ENCODE measurements around the gene DSCAM.

DSCAM gene

GRCh38 chr21:40014394-40014793 is 832.6 kb downstream of the DSCAM start:
- H3K9me2 ChIP-seq (ENCODE audit: low read depth, low read length): no peaks in the 10 kb centered on the region
- no peak overlapping the region for H3K4me2 ChIP-seq (ENCODE audit: low read length)
- H3K9me3 ChIP-seq (ENCODE audit: low read length): no peaks in the 10 kb centered on the region
- no peaks in the 10 kb centered on the region for H3K36me3 ChIP-seq (ENCODE audit: insufficient read depth, low read length)
- no peaks in the 10 kb centered on the region for H3K27me3 ChIP-seq (ENCODE audit: insufficient read depth, low read length)
- H3K4me3 ChIP-seq (ENCODE audit: low read depth, low read length, poor library complexity, severe bottlenecking): no peak overlapping the region
- H3F3A ChIP-seq (ENCODE audit: insufficient read depth, low read length): no peaks in the 10 kb centered on the region
- no peak overlapping the region for H3K9ac ChIP-seq (ENCODE audit: low read length)
- no peaks in the 10 kb centered on the region for H3K79me2 ChIP-seq (ENCODE audit: insufficient read depth, low read length)
- H2AFZ ChIP-seq (ENCODE audit: low read length): no peak overlapping the region
- TF ChIP-seq EZH2 (IDR thresholded peaks at IDR 0.05; ENCODE audit: borderline replicate concordance, low read length): no peak
- no peak for TF ChIP-seq CTCF (IDR thresholded peaks at IDR 0.05; ENCODE audit: low read length)
- H4K20me1 ChIP-seq (ENCODE audit: insufficient read depth, low read length): no peaks in the 10 kb centered on the region
- no peaks in the 10 kb centered on the region for H3K4me1 ChIP-seq (ENCODE audit: insufficient read depth, low read length, severe bottlenecking)
- no peak overlapping the region for H3K27ac ChIP-seq (ENCODE audit: low read depth, low read length, poor library complexity, severe bottlenecking)

GRCh38 chr21:40013001-40013735 is 833.8 kb downstream of the DSCAM start:
- H3K27me3 ChIP-seq (ENCODE audit: insufficient read depth, low read length): no peaks in the 10 kb centered on the region
- no peak overlapping the region for H3K27ac ChIP-seq (ENCODE audit: low read depth, low read length, poor library complexity, severe bottlenecking)
- H3K4me1 ChIP-seq (ENCODE audit: insufficient read depth, low read length, severe bottlenecking): no peaks in the 10 kb centered on the region
- no peak overlapping the region for H3K9ac ChIP-seq (ENCODE audit: low read length)
- no peak overlapping the region for H3K4me3 ChIP-seq (ENCODE audit: low read depth, low read length, poor library complexity, severe bottlenecking)
- no peak overlapping the region for H2AFZ ChIP-seq (ENCODE audit: low read length)
- TF ChIP-seq EZH2 (IDR thresholded peaks at IDR 0.05; ENCODE audit: borderline replicate concordance, low read length) (no peak), CTCF (IDR thresholded peaks at IDR 0.05; ENCODE audit: low read length) (no peak)
- no peaks in the 10 kb centered on the region for H3K36me3 ChIP-seq (ENCODE audit: insufficient read depth, low read length)
- H3K79me2 ChIP-seq (ENCODE audit: insufficient read depth, low read length): no peaks in the 10 kb centered on the region
- H3K9me2 ChIP-seq (ENCODE audit: low read depth, low read length): no peaks in the 10 kb centered on the region
- no peaks in the 10 kb centered on the region for H4K20me1 ChIP-seq (ENCODE audit: insufficient read depth, low read length)
- H3K9me3 ChIP-seq (ENCODE audit: low read length): no peaks in the 10 kb centered on the region
- no peak overlapping the region for H3K4me2 ChIP-seq (ENCODE audit: low read length)
- no peaks in the 10 kb centered on the region for H3F3A ChIP-seq (ENCODE audit: insufficient read depth, low read length)

- Histone ChIP-seq H3K9me3 (ENCODE audit: low read length) (no peaks in the 10 kb centered on the region), H3K9me2 (ENCODE audit: low read depth, low read length) (no peaks in the 10 kb centered on the region), H3K9ac (ENCODE audit: low read length) (no peak overlapping the region), H4K20me1 (ENCODE audit: insufficient read depth, low read length) (no peaks in the 10 kb centered on the region), H3K36me3 (ENCODE audit: insufficient read depth, low read length) (no peaks in the 10 kb centered on the region), H3K27me3 (ENCODE audit: insufficient read depth, low read length) (no peaks in the 10 kb centered on the region), H3K4me1 (ENCODE audit: insufficient read depth, low read length, severe bottlenecking) (no peaks in the 10 kb centered on the region), H3F3A (ENCODE audit: insufficient read depth, low read length) (no peaks in the 10 kb centered on the region), H3K27ac (ENCODE audit: low read depth, low read length, poor library complexity, severe bottlenecking) (no peak overlapping the region), H3K4me3 (ENCODE audit: low read depth, low read length, poor library complexity, severe bottlenecking) (no peak overlapping the region), H2AFZ (ENCODE audit: low read length) (no peak overlapping the region), H3K4me2 (ENCODE audit: low read length) (no peak overlapping the region), H3K79me2 (ENCODE audit: insufficient read depth, low read length) (no peaks in the 10 kb centered on the region)
- TF ChIP-seq CTCF (IDR thresholded peaks at IDR 0.05; ENCODE audit: low read length) (no peak), EZH2 (IDR thresholded peaks at IDR 0.05; ENCODE audit: borderline replicate concordance, low read length) (no peak)
These were observed 835.6 kb downstream of the DSCAM start for GRCh38 chr21:40011371-40011770.

All from OCI-LY1 (cell line).